Endothelial cell of umbilical vein (primary cell): ENCODE measurements around the gene KIAA0930.

Experiments used
- CTCF ChIP-seq, 2 donors: IDR thresholded peaks; 1 replicate in 1 of 2; 2 replicates in 1 of 2; pipeline ENCODE4 v1.5.1; 2011; ENCODE audit warnings: low read length in 2 of 2, mild to moderate bottlenecking in 2 of 2, moderate library complexity in 2 of 2, control low read depth in 1 of 2, inconsistent platforms in 1 of 2, low read depth in 1 of 2; ENCODE audit not compliant: insufficient read depth in 1 of 2; ENCODE audit errors: extremely low read depth in 1 of 2
- EZH2 ChIP-seq: IDR thresholded peaks from 2 replicates; pipeline ENCODE4 v1.6.1; 2012; ENCODE audit warnings: borderline replicate concordance, low read depth, mild to moderate bottlenecking, moderate library complexity, low read length, inconsistent platforms; ENCODE audit not compliant: severe bottlenecking
- MAX ChIP-seq: IDR thresholded peaks from 2 replicates; pipeline ENCODE4 v1.6.1; 2011; ENCODE audit not compliant: insufficient read depth, insufficient read length
- POLR2A ChIP-seq: IDR thresholded peaks from 2 replicates; pipeline ENCODE4 v1.6.1; 2012; ENCODE audit warnings: low read depth, mild to moderate bottlenecking, control low read depth, low read length
- POLR2AphosphoS5 ChIP-seq: IDR thresholded peaks from 2 replicates; pipeline ENCODE4 v1.6.1; 2012; ENCODE audit warnings: low read depth, mild to moderate bottlenecking, control low read depth, low read length, moderate library complexity; ENCODE audit not compliant: insufficient read depth

- no peak for TF ChIP-seq CTCF (IDR thresholded peaks at IDR 0.05; ENCODE audit: extremely low read depth in 1 of 2, insufficient read depth in 1 of 2, low read depth in 1 of 2, low read length in 2 of 2)
- TF ChIP-seq POLR2AphosphoS5 = no peak
- TF ChIP-seq EZH2 = no peak
- no peak for TF ChIP-seq POLR2A
- no peak for TF ChIP-seq MAX
Observed at GRCh38 chr22:45194686-45195085, 46.0 kb downstream of the KIAA0930 start.
